Measurements from ENCODE around the gene MYL5.
"Not testable (repeated sequence)": the region's sequence is repeated elsewhere in the genome, so short reads cannot be mapped to it uniquely, and the experiment has no call there.

DNA sequence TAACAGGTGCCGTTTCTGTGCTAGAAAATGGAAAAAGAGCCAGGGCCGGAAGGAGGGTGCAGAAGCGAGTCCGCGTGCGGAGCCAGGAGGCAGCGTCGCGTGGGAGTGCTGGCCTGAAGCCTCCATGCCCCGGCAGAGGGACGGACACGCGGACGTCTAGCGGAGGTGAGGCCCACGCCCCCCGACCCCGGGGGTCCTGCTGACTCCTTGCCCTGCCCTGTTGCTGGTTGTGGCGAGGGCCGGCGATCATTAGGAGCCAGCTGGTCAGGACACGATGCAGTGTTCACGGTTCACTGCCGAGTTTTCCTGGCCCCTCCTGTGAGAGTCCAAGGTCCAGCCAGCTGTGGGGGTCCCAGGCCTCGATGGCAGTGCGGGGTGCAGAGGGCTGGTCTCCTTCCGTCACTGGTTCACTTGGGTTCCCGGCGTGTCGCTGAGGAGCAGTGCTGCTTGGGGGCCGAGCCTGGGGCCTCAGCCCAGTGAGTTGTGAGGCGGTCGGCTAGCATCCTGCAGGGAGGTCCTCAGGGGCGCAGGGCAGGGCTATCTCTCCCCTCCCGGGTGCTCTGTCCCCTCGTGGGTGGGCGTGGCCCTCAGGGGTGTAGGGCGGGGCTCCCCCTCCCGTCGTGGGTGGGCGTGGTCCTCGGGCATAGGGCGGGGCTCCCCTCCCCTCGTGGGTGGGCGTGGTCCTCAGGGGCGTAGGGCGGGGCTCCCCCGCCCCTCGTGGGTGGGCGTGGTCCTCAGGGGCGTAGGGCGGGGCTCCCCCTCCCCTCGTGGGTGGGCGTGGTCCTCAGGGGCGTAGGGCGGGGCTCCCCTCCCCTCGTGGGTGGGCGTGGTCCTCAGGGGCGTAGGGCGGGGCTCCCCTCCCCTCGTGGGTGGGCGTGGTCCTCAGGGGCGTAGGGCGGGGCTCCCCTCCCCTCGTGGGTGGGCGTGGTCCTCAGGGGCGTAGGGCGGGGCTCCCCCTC lies 56.9 kb downstream of the MYL5 start:
- TF ChIP-seq, protein P1, sequence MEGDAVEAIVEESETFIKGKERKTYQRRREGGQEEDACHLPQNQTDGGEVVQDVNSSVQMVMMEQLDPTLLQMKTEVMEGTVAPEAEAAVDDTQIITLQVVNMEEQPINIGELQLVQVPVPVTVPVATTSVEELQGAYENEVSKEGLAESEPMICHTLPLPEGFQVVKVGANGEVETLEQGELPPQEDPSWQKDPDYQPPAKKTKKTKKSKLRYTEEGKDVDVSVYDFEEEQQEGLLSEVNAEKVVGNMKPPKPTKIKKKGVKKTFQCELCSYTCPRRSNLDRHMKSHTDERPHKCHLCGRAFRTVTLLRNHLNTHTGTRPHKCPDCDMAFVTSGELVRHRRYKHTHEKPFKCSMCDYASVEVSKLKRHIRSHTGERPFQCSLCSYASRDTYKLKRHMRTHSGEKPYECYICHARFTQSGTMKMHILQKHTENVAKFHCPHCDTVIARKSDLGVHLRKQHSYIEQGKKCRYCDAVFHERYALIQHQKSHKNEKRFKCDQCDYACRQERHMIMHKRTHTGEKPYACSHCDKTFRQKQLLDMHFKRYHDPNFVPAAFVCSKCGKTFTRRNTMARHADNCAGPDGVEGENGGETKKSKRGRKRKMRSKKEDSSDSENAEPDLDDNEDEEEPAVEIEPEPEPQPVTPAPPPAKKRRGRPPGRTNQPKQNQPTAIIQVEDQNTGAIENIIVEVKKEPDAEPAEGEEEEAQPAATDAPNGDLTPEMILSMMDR (IDR thresholded peaks at IDR 0.05) = not testable (repeated sequence)
- TF ChIP-seq POLR2A (IDR thresholded peaks at IDR 0.05) = not testable (repeated sequence)
